KMS-11 (cell line): ENCODE measurements around the gene HSD17B8.

Experiments
- H2AFZ ChIP-seq: fragments of 200-600 bp; sonication (generic); 2 replicates; pipeline ENCODE4 v1.6.1; 2016; ENCODE audit warnings: antibody characterized with exemption, mixed run types, low read depth
- H3K27ac ChIP-seq: fragments of 200-600 bp; sonication (generic); 2 replicates; pipeline ENCODE4 v1.6.1; 2016; ENCODE audit warnings: mild to moderate bottlenecking, mixed run types
- H3K27me3 ChIP-seq: fragments of 200-600 bp; sonication (generic); 2 replicates; pipeline ENCODE4 v1.6.1; 2017; ENCODE audit warnings: mild to moderate bottlenecking, low read depth, mixed run types, moderate library complexity; ENCODE audit not compliant: insufficient read depth
- H3K36me3 ChIP-seq: fragments of 200-600 bp; sonication (generic); 2 replicates; pipeline ENCODE4 v1.6.1; 2017; ENCODE audit warnings: mild to moderate bottlenecking, mixed run types; ENCODE audit not compliant: insufficient read depth
- H3K4me1 ChIP-seq: fragments of 200-600 bp; sonication (generic); 2 replicates; pipeline ENCODE4 v1.6.1; 2016; ENCODE audit warnings: mild to moderate bottlenecking, low read depth, mixed run types; ENCODE audit not compliant: poor library complexity, severe bottlenecking
- H3K4me2 ChIP-seq: fragments of 200-600 bp; sonication (generic); 2 replicates; pipeline ENCODE4 v1.7.0; 2016; ENCODE audit warnings: mild to moderate bottlenecking, mixed run types
- H3K4me3 ChIP-seq: fragments of 200-600 bp; sonication (generic); IDR thresholded peaks from 2 replicates; pipeline ENCODE4 v1.6.1; 2017; ENCODE audit warnings: low read depth, low read length, mixed read lengths; ENCODE audit not compliant: insufficient read depth
- H3K79me2 ChIP-seq: fragments of 200-600 bp; sonication (generic); 2 replicates; pipeline ENCODE4 v1.6.1; 2016; ENCODE audit warnings: low read depth, mixed run types; ENCODE audit not compliant: insufficient read depth
- H3K9ac ChIP-seq: fragments of 200-600 bp; sonication (generic); 2 replicates; pipeline ENCODE4 v1.6.1; 2016; ENCODE audit warnings: mild to moderate bottlenecking, mixed run types
- H4K20me1 ChIP-seq: fragments of 200-600 bp; sonication (generic); 2 replicates; pipeline ENCODE4 v1.6.1; 2016; ENCODE audit warnings: mild to moderate bottlenecking, mixed run types; ENCODE audit not compliant: insufficient read depth
- TF ChIP-seq, protein P1 (sequence below): fragments of 200-600 bp; sonication (generic); conservative IDR thresholded peaks from 2 replicates; pipeline ENCODE4 v1.6.1; 2017; ENCODE audit warnings: low read depth, mild to moderate bottlenecking, antibody characterized with exemption, low read length, moderate library complexity, mixed read lengths

The HSD17B8 gene

DNA sequence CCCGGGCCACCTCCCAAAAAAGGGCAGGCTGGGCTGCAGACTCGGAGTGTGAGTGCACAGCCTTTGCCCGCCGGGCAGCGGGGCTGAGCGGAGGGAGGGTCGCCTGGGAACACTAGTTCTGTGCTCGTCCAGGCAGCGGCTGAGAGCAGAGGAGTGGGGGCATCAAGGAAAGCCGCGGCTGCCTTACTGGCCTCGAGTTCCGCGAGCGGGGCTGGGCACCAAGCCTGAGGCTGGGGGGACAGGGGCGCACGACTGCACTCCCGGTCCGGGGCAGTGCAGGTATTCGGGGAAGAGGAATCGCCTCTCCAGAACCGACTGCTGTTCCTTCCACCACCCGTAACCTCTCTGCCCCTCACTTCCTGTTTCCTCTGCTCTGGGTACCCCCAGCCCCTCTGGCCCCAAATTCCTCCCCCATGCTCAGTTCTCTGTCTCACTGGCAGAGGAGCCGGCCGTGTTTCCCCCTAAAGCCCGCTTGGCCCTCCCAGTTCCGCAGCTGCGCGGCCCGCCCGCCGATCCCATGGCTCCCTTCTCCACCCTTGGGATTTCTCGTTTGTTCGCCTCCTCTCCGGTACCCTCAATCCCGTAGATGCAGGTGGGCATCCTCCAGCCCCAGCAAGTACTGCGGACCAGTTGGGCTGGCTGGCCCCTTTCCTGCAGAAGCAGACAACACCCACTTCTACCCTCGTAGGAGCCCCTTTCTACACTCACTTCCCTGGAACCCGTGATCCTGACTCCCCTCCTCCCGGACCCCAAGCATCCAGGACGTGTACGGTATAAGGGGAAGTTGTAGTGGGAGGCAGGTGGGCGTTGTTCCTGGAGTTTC, 8.9 kb downstream of the HSD17B8 start:
- Histone ChIP-seq H3K4me2 (no peak overlapping the region), H3K4me3 (no peak overlapping the region), H3K9ac (no peak overlapping the region), H3K79me2 (no peaks in the 10 kb centered on the region), H2AFZ (no peak overlapping the region), H3K36me3 (no peaks in the 10 kb centered on the region), H3K4me1 (no peaks in the 10 kb centered on the region), H4K20me1 (no peaks in the 10 kb centered on the region), H3K27me3 (no peaks in the 10 kb centered on the region), H3K27ac (no peak overlapping the region)
- TF ChIP-seq, protein P1, sequence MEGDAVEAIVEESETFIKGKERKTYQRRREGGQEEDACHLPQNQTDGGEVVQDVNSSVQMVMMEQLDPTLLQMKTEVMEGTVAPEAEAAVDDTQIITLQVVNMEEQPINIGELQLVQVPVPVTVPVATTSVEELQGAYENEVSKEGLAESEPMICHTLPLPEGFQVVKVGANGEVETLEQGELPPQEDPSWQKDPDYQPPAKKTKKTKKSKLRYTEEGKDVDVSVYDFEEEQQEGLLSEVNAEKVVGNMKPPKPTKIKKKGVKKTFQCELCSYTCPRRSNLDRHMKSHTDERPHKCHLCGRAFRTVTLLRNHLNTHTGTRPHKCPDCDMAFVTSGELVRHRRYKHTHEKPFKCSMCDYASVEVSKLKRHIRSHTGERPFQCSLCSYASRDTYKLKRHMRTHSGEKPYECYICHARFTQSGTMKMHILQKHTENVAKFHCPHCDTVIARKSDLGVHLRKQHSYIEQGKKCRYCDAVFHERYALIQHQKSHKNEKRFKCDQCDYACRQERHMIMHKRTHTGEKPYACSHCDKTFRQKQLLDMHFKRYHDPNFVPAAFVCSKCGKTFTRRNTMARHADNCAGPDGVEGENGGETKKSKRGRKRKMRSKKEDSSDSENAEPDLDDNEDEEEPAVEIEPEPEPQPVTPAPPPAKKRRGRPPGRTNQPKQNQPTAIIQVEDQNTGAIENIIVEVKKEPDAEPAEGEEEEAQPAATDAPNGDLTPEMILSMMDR = no peak

DNA sequence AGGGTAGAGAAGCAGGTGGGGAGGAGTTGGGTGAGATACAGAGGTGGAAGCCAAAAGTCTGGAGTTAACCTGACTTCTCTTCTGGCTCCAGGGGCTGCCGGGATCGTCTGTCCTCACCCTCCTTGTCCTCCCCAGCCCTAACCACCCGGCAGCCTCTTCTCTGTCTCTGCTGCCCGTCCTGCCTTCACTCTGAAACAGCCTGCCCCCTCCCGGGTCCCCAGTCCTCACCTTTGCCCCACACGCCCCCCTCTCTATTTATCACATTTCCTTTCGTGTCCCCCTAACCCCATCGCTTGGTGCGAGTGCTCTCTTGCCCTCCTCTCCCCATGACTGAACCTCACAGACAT, 9.5 kb downstream of the HSD17B8 start:
- Histone ChIP-seq H2AFZ (no peak overlapping the region), H3K4me3 (no peak overlapping the region), H3K9ac (no peak overlapping the region), H3K4me1 (no peaks in the 10 kb centered on the region), H4K20me1 (no peaks in the 10 kb centered on the region), H3K79me2 (no peaks in the 10 kb centered on the region), H3K36me3 (no peaks in the 10 kb centered on the region), H3K27ac (no peak overlapping the region), H3K4me2 (no peak overlapping the region), H3K27me3 (no peaks in the 10 kb centered on the region)
- TF ChIP-seq, protein P1 = no peak

DNA sequence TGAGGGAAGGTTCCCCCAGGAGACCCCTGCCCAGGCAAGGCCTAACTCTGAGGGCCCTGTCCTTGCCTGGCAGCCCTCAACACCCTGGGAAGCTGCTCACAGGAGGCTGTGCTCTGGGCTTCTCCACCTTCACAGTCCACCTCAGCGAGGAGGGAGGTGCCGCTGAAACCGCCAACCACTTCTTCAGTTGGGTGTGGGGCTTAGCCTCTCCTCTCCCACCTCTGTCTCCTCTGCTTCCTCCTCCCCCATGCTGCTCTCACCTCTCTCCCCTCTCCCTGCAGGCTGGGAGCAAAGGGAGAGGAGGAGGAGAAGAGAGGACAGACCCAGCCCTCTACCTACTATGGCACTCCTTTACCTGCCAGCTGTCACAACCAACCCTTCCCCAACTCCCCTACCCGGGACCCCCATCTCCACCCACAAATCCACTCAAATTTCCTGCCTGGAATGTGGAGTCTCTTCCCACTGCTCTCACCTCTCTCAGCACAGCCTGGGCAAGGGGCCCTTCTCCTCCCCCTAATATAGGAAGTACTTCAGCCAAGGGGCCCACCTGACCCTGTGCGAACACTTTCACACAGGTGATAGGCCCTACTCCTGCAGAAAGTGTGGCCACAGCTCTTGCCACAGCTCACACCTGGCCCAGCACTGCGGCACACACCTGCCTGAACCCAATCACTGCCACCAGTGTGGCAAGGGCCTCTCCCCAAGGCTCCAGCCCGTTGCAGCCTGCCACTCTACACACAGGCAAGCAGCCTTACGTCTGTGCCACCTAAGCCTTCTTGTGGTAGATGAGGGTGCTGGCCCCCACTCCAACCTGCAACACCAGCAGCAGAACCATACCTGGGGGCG, 11.0 kb downstream of the HSD17B8 start:
- Histone ChIP-seq H3K79me2 (no peaks in the 10 kb centered on the region), H3K4me3 (no peak overlapping the region), H3K4me1 (no peaks in the 10 kb centered on the region), H3K36me3 (no peaks in the 10 kb centered on the region), H3K27me3 (no peaks in the 10 kb centered on the region), H3K27ac (no peak overlapping the region), H3K9ac (no peak overlapping the region), H4K20me1 (no peaks in the 10 kb centered on the region), H3K4me2 (no peak overlapping the region), H2AFZ (no peak overlapping the region)
- TF ChIP-seq, protein P1 = no peak

DNA sequence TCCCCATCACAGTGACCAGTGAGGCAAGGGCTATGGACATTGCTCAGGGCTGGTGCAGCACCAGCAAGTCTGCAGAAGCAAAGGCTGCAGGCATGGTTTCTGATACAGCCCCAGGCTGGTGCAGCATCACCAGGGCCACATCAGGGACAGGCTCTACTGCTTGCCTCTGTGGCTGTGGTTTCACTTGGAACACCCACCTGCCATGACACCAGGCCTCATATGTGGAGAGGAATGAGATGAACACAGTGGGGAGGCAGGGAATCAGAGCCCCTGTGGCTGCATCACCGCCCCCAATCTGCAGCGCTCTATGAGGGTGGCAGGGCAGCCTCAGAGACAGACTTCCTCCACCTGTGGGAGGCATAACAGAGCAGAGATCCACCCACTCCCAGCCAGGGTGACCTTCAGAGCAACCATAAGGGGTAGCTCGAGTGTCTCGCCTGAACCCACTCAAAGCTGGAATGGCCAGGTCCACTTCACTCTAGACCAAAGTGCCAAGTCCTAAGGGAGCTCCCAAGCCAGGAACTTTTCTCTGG, 11.7 kb downstream of the HSD17B8 start:
- H3K4me3 ChIP-seq = no peak overlapping the region
- no peaks in the 10 kb centered on the region for H3K27me3 ChIP-seq
- TF ChIP-seq, protein P1 = no peak
- H2AFZ ChIP-seq = no peak overlapping the region
- no peaks in the 10 kb centered on the region for H3K4me1 ChIP-seq
- no peaks in the 10 kb centered on the region for H3K36me3 ChIP-seq
- H3K9ac ChIP-seq = no peak overlapping the region
- no peak overlapping the region for H3K27ac ChIP-seq
- H3K79me2 ChIP-seq = no peaks in the 10 kb centered on the region
- no peak overlapping the region for H3K4me2 ChIP-seq
- H4K20me1 ChIP-seq = no peaks in the 10 kb centered on the region
